ENCODE results near the gene MED20.

DNA sequence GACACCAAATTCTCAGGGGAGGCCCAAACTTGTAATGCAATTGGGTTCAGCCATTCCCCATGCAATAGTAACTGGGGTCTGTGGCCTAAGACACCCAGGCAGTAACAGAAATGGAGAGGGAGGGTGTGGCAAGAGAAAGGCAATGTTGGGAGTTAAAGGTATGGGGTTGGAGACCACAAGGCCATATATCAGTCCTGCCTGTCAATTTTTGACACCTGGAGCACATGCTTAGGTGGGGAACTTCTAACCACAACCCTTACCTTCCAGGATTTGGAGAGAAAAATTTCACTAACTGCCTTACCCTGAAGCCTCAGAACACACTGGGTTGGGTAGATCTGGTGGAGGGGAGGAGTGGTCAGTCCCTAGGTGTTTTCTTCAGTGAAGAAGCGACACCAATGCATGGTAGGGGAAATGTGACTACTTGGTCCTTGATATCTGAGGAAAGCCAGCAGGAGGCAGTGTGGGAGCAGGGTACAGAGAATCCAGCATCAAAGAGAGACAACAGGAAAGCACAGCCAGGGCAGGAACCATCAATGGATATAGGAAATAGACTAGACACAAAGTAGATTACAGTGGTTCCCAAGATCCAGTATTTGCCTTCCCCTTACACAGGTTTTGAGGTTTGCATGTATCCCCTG is 18.9 kb downstream of the MED20 start:
- no peak for TF ChIP-seq SP1 (IDR thresholded peaks at IDR 0.05)
- no peak for TF ChIP-seq ELF4 (IDR thresholded peaks at IDR 0.05)
- TF ChIP-seq FOXK2 (IDR thresholded peaks at IDR 0.05): no peak
- no peak for TF ChIP-seq CTBP1 (IDR thresholded peaks at IDR 0.05; ENCODE audit: borderline replicate concordance)
- no peak for TF ChIP-seq FOXM1 (IDR thresholded peaks at IDR 0.05; ENCODE audit: borderline replicate concordance)
- no peak for TF ChIP-seq BHLHE40 (IDR thresholded peaks at IDR 0.05; ENCODE audit: borderline replicate concordance)
- TF ChIP-seq SUZ12 (IDR thresholded peaks at IDR 0.05): no peak
- TF ChIP-seq NFRKB (IDR thresholded peaks at IDR 0.05): no peak
- TF ChIP-seq HDGF (IDR thresholded peaks at IDR 0.05; ENCODE audit: borderline replicate concordance): no peak
- TF ChIP-seq, protein P1, sequence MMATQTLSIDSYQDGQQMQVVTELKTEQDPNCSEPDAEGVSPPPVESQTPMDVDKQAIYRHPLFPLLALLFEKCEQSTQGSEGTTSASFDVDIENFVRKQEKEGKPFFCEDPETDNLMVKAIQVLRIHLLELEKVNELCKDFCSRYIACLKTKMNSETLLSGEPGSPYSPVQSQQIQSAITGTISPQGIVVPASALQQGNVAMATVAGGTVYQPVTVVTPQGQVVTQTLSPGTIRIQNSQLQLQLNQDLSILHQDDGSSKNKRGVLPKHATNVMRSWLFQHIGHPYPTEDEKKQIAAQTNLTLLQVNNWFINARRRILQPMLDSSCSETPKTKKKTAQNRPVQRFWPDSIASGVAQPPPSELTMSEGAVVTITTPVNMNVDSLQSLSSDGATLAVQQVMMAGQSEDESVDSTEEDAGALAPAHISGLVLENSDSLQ (IDR thresholded peaks at IDR 0.05): no peak
- TF ChIP-seq ZNF384 (IDR thresholded peaks at IDR 0.05): no peak
- TF ChIP-seq FOXA1 (IDR thresholded peaks at IDR 0.05): no peak
